ENCODE measurements around the gene CFAP251.

Gene CFAP251

GRCh38 chr12:121946313-121947025, 28.1 kb downstream of the CFAP251 start:
- no peak for DNase-seq (ENCODE audit: low read depth in 2 of 3, low spot score in 2 of 3)

GRCh38 chr12:121947981-121948380, 29.6 kb downstream of the CFAP251 start:
- DNase-seq (ENCODE audit: low read depth in 2 of 3, low spot score in 2 of 3): no peak

GRCh38 chr12:121949648-121950397, 31.4 kb downstream of the CFAP251 start:
- no peak for DNase-seq (ENCODE audit: low read depth in 2 of 3, low spot score in 2 of 3)

GRCh38 chr12:121953117-121953692, 34.8 kb downstream of the CFAP251 start:
- DNase-seq (ENCODE audit: low read depth in 2 of 3, low spot score in 2 of 3): no peak

GRCh38 chr12:121953695-121954094, 35.3 kb downstream of the CFAP251 start:
- DNase-seq (ENCODE audit: low read depth in 2 of 3, low spot score in 2 of 3): no peak

- no peak for DNase-seq (ENCODE audit: low read depth in 2 of 3, low spot score in 2 of 3)
These were observed 37.2 kb downstream of the CFAP251 start for GRCh38 chr12:121955258-121956237.

GRCh38 chr12:121957861-121958515, 39.6 kb downstream of the CFAP251 start:
- DNase-seq (ENCODE audit: low read depth in 2 of 3, low spot score in 2 of 3): no peak

GRCh38 chr12:121958541-121959240, 40.3 kb downstream of the CFAP251 start:
- DNase-seq (ENCODE audit: low read depth in 2 of 3, low spot score in 2 of 3): no peak

GRCh38 chr12:121960541-121960940, 42.1 kb downstream of the CFAP251 start:
- no peak for DNase-seq (ENCODE audit: low read depth in 2 of 3, low spot score in 2 of 3)

- DNase-seq (ENCODE audit: low read depth in 2 of 3, low spot score in 2 of 3): no peak
These were observed 42.9 kb downstream of the CFAP251 start for GRCh38 chr12:121961195-121961879.

GRCh38 chr12:121963341-121964018, 45.1 kb downstream of the CFAP251 start:
- no peak for DNase-seq (ENCODE audit: low read depth in 2 of 3, low spot score in 2 of 3)

- DNase-seq (ENCODE audit: low read depth in 2 of 3, low spot score in 2 of 3): no peak
These were observed 46.6 kb downstream of the CFAP251 start for GRCh38 chr12:121964813-121965643.

GRCh38 chr12:121966959-121967358, 48.6 kb downstream of the CFAP251 start:
- DNase-seq (ENCODE audit: low read depth in 2 of 3, low spot score in 2 of 3): no peak

- no peak for DNase-seq (ENCODE audit: low read depth in 2 of 3, low spot score in 2 of 3)
These were observed 50.5 kb downstream of the CFAP251 start for GRCh38 chr12:121968876-121969275.

- no peak for DNase-seq (ENCODE audit: low read depth in 2 of 3, low spot score in 2 of 3)
These were observed 51.3 kb downstream of the CFAP251 start for GRCh38 chr12:121969726-121970125.

GRCh38 chr12:121970581-121971300, 52.3 kb downstream of the CFAP251 start:
- no peak for DNase-seq (ENCODE audit: low read depth in 2 of 3, low spot score in 2 of 3)
